OCI-LY1 (cell line): ENCODE results near the gene CLCNKB.
A peak's percentile ranks its signal among the peaks of the same experiment; 100 is the strongest.

ENCODE experiments used
- H2AFZ ChIP-seq: fragments of 200-600 bp; sonication (generic), shearing (Covaris generic); 2 replicates; pipeline ENCODE4 v1.6.0; 2014; ENCODE audit warnings: antibody characterized with exemption, mild to moderate bottlenecking, low read length
- H3F3A ChIP-seq: fragments of 200-600 bp; sonication (generic), shearing (Covaris generic); 2 replicates; pipeline ENCODE4 v1.6.0; 2014; ENCODE audit warnings: mild to moderate bottlenecking, antibody characterized with exemption, low read length, moderate library complexity; ENCODE audit not compliant: insufficient read depth
- H3K27ac ChIP-seq: fragments of 200-600 bp; sonication (generic); 2 replicates; pipeline ENCODE4 v1.5.1; 2014; ENCODE audit warnings: low read length, mixed run types, mild to moderate bottlenecking, low read depth; ENCODE audit not compliant: poor library complexity, severe bottlenecking
- H3K27me3 ChIP-seq: fragments of 200-600 bp; sonication (generic); 2 replicates; pipeline ENCODE4 v1.6.0; 2014; ENCODE audit warnings: antibody characterized with exemption, mild to moderate bottlenecking, low read length, moderate library complexity; ENCODE audit not compliant: insufficient read depth
- H3K36me3 ChIP-seq: fragments of 200-600 bp; sonication (generic); 2 replicates; pipeline ENCODE4 v1.6.1; 2014; ENCODE audit warnings: mild to moderate bottlenecking, antibody characterized with exemption, low read length, moderate library complexity, mixed read lengths; ENCODE audit not compliant: insufficient read depth
- H3K4me1 ChIP-seq: fragments of 200-600 bp; sonication (generic); 2 replicates; pipeline ENCODE4 v1.5.1; 2014; ENCODE audit warnings: mild to moderate bottlenecking, low read length, moderate library complexity; ENCODE audit not compliant: insufficient read depth, severe bottlenecking
- H3K4me2 ChIP-seq: fragments of 200-600 bp; sonication (generic), shearing (Covaris generic); 2 replicates; pipeline ENCODE4 v1.6.1; 2014; ENCODE audit warnings: low read length
- H3K4me3 ChIP-seq: fragments of 200-600 bp; sonication (generic); 2 replicates; pipeline ENCODE4 v1.5.1; 2014; ENCODE audit warnings: low read length, low read depth, mild to moderate bottlenecking, mixed read lengths; ENCODE audit not compliant: poor library complexity, severe bottlenecking
- H3K79me2 ChIP-seq: fragments of 200-600 bp; shearing (Covaris generic); 2 replicates; pipeline ENCODE4 v1.6.1; 2016; ENCODE audit warnings: mixed run types, low read length, mixed read lengths; ENCODE audit not compliant: insufficient read depth
- H3K9ac ChIP-seq: fragments of 200-600 bp; sonication (generic), shearing (Covaris generic); 2 replicates; pipeline ENCODE4 v1.6.1; 2014; ENCODE audit warnings: mild to moderate bottlenecking, low read length, mixed read lengths
- H3K9me2 ChIP-seq: fragments of 200-600 bp; sonication (generic), shearing (Covaris generic); 2 replicates; pipeline ENCODE4 v1.6.1; 2014; ENCODE audit warnings: low read depth, mild to moderate bottlenecking, low read length, mixed read lengths
- H3K9me3 ChIP-seq: fragments of 200-600 bp; shearing (Covaris generic); 2 replicates; pipeline ENCODE4 v1.6.1; 2014; ENCODE audit warnings: low read length, mixed read lengths
- H4K20me1 ChIP-seq: fragments of 200-600 bp; sonication (generic), shearing (Covaris generic); 2 replicates; pipeline ENCODE4 v1.6.0; 2016; ENCODE audit warnings: mild to moderate bottlenecking, low read length; ENCODE audit not compliant: insufficient read depth
- CTCF ChIP-seq: fragments of 200-600 bp; sonication (generic), shearing (Covaris generic); IDR thresholded peaks from 2 replicates; pipeline ENCODE4 v1.5.1; 2017; ENCODE audit warnings: mild to moderate bottlenecking, antibody characterized with exemption, low read length, moderate library complexity, mixed read lengths
- EZH2 ChIP-seq: fragments of 200-600 bp; sonication (generic), shearing (Covaris generic); IDR thresholded peaks from 2 replicates; pipeline ENCODE4 v1.8.0; 2017; ENCODE audit warnings: borderline replicate concordance, mixed run types, mild to moderate bottlenecking, antibody characterized with exemption, low read length, moderate library complexity, mixed read lengths

The CLCNKB gene

GRCh38 chr1:16013220-16013907 is 30.2 kb upstream of the CLCNKB start:
- Histone ChIP-seq H3K4me3 (peak overlapping the region; percentile 42), H3F3A (no peaks in the 10 kb centered on the region), H3K36me3 (no peaks in the 10 kb centered on the region), H3K9me2 (no peaks in the 10 kb centered on the region), H3K9ac (peak overlapping the region; percentile 28; the same call in 1 of the 2 replicates), H3K4me1 (peaks cover 24% of the 10 kb centered on the region), H3K9me3 (no peaks in the 10 kb centered on the region), H4K20me1 (no peaks in the 10 kb centered on the region), H3K79me2 (no peaks in the 10 kb centered on the region), H2AFZ (no peak overlapping the region), H3K27me3 (no peaks in the 10 kb centered on the region; the same call in 1 of the 2 replicates), H3K27ac (no peak overlapping the region), H3K4me2 (peak overlapping the region; percentile 61)
- no peak for TF ChIP-seq EZH2
- no peak for TF ChIP-seq CTCF

- H3K4me2 ChIP-seq: no peak overlapping the region
- peaks cover 24% of the 10 kb centered on the region for H3K4me1 ChIP-seq
- H3F3A ChIP-seq: no peaks in the 10 kb centered on the region
- no peaks in the 10 kb centered on the region; the same call in 1 of the 2 replicates for H3K27me3 ChIP-seq
- no peak overlapping the region for H2AFZ ChIP-seq
- H3K9me2 ChIP-seq: no peaks in the 10 kb centered on the region
- H3K36me3 ChIP-seq: no peaks in the 10 kb centered on the region
- TF ChIP-seq EZH2 (no peak), CTCF (no peak)
- no peaks in the 10 kb centered on the region for H3K9me3 ChIP-seq
- no peaks in the 10 kb centered on the region for H4K20me1 ChIP-seq
- no peak overlapping the region for H3K27ac ChIP-seq
- H3K9ac ChIP-seq: no peak overlapping the region
- no peaks in the 10 kb centered on the region for H3K79me2 ChIP-seq
- no peak overlapping the region for H3K4me3 ChIP-seq
Measured at GRCh38 chr1:16013908-16014258, 29.7 kb upstream of the CLCNKB start.

DNA sequence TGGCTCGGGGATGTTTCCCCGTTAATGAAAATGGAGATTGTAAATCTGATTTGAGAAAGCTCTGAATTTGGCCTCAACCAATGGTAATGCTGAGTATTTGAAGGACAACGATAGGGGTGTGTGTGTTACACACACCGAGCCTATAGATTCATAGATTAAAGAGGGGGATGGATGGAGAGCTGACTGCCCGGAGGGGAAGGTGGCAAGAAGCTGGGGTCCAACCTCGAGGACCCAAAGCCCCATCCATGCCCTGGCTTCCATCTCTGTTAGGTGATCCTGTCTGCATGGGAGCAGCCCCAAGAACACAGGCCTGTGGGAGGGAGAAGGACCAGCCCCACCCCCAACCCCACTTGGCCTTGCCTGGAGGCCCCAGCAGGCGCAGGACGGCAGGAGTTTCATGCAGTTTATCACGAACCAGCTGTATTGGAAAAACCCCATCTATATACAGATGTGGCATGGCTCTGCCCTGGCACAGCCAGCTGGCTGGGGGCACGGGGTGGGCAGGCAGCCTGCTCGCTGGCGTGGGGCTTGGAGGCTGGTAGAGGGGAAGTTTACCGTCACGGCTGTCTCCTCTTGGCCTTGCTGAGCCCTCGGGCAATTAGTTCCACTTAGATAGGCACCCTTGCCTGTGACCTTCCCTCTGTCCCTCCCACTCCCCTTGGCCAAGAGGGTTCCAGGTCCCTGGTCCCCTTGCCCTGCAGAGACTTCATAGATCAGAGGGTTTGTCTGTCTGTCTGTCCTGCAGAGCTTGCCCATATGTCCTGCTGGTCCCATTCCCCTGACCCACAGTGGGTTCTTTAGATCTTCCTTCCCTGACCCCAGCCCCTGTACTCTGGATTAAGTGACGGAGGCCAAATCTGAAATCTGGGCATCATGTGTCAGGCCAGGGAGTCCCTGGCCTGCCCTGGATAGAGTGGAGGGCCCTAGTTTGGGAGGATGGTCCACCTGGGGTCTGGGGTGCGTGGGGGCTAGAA is 28.8 kb upstream of the CLCNKB start:
- Histone ChIP-seq H3K79me2 (no peaks in the 10 kb centered on the region), H3K4me2 (peak overlapping the region; percentile 33), H3K4me1 (peaks cover 24% of the 10 kb centered on the region), H3K9ac (no peak overlapping the region; the same call in 1 of the 2 replicates), H3K36me3 (no peaks in the 10 kb centered on the region), H3K4me3 (no peak overlapping the region), H3K9me2 (no peaks in the 10 kb centered on the region), H3F3A (no peaks in the 10 kb centered on the region), H3K27me3 (peaks cover under 1% of the 10 kb centered on the region; the same call in 1 of the 2 replicates), H3K9me3 (no peaks in the 10 kb centered on the region), H3K27ac (no peak overlapping the region), H2AFZ (no peak overlapping the region), H4K20me1 (no peaks in the 10 kb centered on the region)
- no peak for TF ChIP-seq CTCF
- no peak for TF ChIP-seq EZH2
